Measurements from ENCODE around the gene DPRX. TPM values are rescaled to one million over a fixed set of nuclear protein-coding genes. Genes with fewer than 3 reads are reported as not detected.
A peak's percentile ranks its signal among the peaks of the same experiment; 100 is the strongest.

Gene DPRX
- total and polyA plus RNA-seq, 2 of the 13 experiments (the other 11 are each of a cell fraction or from before 2014, with no cell fraction given): not detected

DNA sequence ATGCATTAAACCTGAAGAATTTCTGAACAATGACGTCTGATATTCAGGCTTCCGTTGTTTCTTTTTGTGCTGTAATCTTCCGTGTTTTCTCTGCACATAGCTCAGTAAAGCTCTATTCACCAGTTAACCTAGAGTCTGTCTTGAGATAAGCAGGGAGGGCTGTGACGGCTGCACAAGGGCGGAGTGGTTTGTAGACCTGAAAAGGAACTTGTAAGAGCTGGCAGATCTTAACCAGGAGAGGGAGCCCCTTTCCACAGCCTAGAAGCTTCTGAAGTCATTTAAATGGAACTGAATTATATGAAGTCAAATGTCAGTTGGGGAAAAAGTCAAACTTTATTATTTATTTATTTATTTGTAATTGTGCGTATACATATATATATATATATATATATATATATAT lies 27.5 kb downstream of the DPRX start:
- ChIA-PET POLR2A (no interaction called here), CTCF (ENCODE audit: low intra/inter-chr PET ratio, low total read pairs) (interaction anchor here (1.3 to 1.8 kb wide), 2 partner anchors 87 to 134 kb away, joined by 3 to 4 read pairs; no protein-coding TSS in a partner anchor)
- Histone ChIP-seq H3K27me3 (ENCODE audit: control insufficient read depth in 1 of 2, insufficient read depth in 2 of 2, low read length in 2 of 2) (no peaks in the 10 kb centered on the region), H3K9me3 (ENCODE audit: low read length) (peaks cover 18% of the 10 kb centered on the region), H3K9ac (ENCODE audit: insufficient read depth, low read depth, low read length) (no peak overlapping the region), H3K79me2 (ENCODE audit: insufficient read depth, low read length) (no peaks in the 10 kb centered on the region), H3K4me3 (replicated peaks in 1 of 3; ENCODE audit: insufficient read depth in 1 of 3, low read depth in 2 of 3, low read length in 3 of 3) (no peak overlapping the region), H3K36me3 (replicated peaks in 1 of 2; ENCODE audit: control insufficient read depth in 1 of 2, insufficient read depth in 2 of 2, low read length in 2 of 2) (no peaks in the 10 kb centered on the region), H3K27ac (ENCODE audit: extremely low read length, insufficient read depth, low read length) (peak overlapping the region; percentile 58), H3K4me1 (ENCODE audit: insufficient read depth, low read length) (peaks cover 71% of the 10 kb centered on the region), H4K20me1 (ENCODE audit: insufficient read depth, low read length) (no peaks in the 10 kb centered on the region), H3K4me2 (ENCODE audit: low read depth, low read length) (no peak overlapping the region), H2AFZ (ENCODE audit: low read length) (peak overlapping the region; percentile 69)
- intact Hi-C loops (cut with micrococcal nuclease; ENCODE audit: unreplicated experiment): loop anchor here (1.0 to 10.0 kb wide), 3 partner anchors 16 to 87 kb away; no protein-coding TSS in a partner anchor
- peak; percentile 65 for DNase-seq (ENCODE audit: low spot score)
- no peak for ATAC-seq
- no peak for TF ChIP-seq ELF3 (CRISPR knock-in tag; IDR thresholded peaks at IDR 0.05)
- TF ChIP-seq KAT8 (CRISPR knock-in tag; IDR thresholded peaks at IDR 0.05): 0 out of 2 replicates have a peak, but pooled peaks have one; percentile 34
- TF ChIP-seq, protein P1, sequence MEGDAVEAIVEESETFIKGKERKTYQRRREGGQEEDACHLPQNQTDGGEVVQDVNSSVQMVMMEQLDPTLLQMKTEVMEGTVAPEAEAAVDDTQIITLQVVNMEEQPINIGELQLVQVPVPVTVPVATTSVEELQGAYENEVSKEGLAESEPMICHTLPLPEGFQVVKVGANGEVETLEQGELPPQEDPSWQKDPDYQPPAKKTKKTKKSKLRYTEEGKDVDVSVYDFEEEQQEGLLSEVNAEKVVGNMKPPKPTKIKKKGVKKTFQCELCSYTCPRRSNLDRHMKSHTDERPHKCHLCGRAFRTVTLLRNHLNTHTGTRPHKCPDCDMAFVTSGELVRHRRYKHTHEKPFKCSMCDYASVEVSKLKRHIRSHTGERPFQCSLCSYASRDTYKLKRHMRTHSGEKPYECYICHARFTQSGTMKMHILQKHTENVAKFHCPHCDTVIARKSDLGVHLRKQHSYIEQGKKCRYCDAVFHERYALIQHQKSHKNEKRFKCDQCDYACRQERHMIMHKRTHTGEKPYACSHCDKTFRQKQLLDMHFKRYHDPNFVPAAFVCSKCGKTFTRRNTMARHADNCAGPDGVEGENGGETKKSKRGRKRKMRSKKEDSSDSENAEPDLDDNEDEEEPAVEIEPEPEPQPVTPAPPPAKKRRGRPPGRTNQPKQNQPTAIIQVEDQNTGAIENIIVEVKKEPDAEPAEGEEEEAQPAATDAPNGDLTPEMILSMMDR (CRISPR knock-in tag; IDR thresholded peaks at IDR 0.05): peak; percentile 60
- peak; percentile 60 for TF ChIP-seq STAG1 (CRISPR knock-in tag; IDR thresholded peaks at IDR 0.05)
- TF ChIP-seq POLR2G (IDR thresholded peaks at IDR 0.05; ENCODE audit: low read depth, low read length): no peak
- no peak for TF ChIP-seq ZNF567 (CRISPR knock-in tag; IDR thresholded peaks at IDR 0.05; ENCODE audit: borderline replicate concordance)
- TF ChIP-seq SIX4 (CRISPR knock-in tag; IDR thresholded peaks at IDR 0.05): no peak
- TF ChIP-seq ZNF292 (CRISPR knock-in tag; IDR thresholded peaks at IDR 0.05; ENCODE audit: borderline replicate concordance, low read depth): no peak
- peak; percentile 29; the same call in 1 of the 2 replicates for TF ChIP-seq SMC3 (IDR thresholded peaks at IDR 0.05; ENCODE audit: low read length)
- in situ Hi-C loops (cut with HindIII; ENCODE audit: extremely low pct_ligation_motif_present, low pct_unique_long_range_greater_than_20kb): loop anchor here (10.0 kb wide), 1 partner anchor 64 kb away; no protein-coding TSS in a partner anchor
- 42% methylated on average over 6 of the region's 6 CpGs for WGBS (ENCODE audit: low lambda C conversion rate)
- FAIRE-seq: no peak
- no TSS peak for BruUV-seq (replicated peaks)
